ENCODE results near the gene CSF3R.
"Not testable (repeated sequence)": the region's sequence is repeated elsewhere in the genome, so short reads cannot be mapped to it uniquely, and the experiment has no call there.

CSF3R gene

GRCh38 chr1:36497207-36497606 lies 14.5 kb upstream of the CSF3R start:
- Histone ChIP-seq H3K36me3 (ENCODE audit: control insufficient read depth, insufficient read depth, low read length) (no peaks in the 10 kb centered on the region), H3K9me3 (ENCODE audit: control insufficient read depth, low read length) (no peaks in the 10 kb centered on the region), H3K27ac (ENCODE audit: insufficient read depth, low read depth, low read length, poor library complexity, severe bottlenecking) (no peak overlapping the region), H3K27me3 (ENCODE audit: control insufficient read depth, insufficient read depth, low read length, poor library complexity, severe bottlenecking) (no peaks in the 10 kb centered on the region), H3K4me3 (ENCODE audit: insufficient read depth, low read depth, low read length) (no peak overlapping the region), H3K4me1 (ENCODE audit: control insufficient read depth, insufficient read depth, low read length) (no peaks in the 10 kb centered on the region)
- 78 to 94% methylated on average over 2 of the region's 2 CpGs for WGBS, 2 experiments

GRCh38 chr1:36494971-36495370 lies 12.3 kb upstream of the CSF3R start:
- no peaks in the 10 kb centered on the region for H3K36me3 ChIP-seq (ENCODE audit: control insufficient read depth, insufficient read depth, low read length)
- no peak overlapping the region for H3K4me3 ChIP-seq (ENCODE audit: insufficient read depth, low read depth, low read length)
- no peaks in the 10 kb centered on the region for H3K9me3 ChIP-seq (ENCODE audit: control insufficient read depth, low read length)
- no peaks in the 10 kb centered on the region for H3K27me3 ChIP-seq (ENCODE audit: control insufficient read depth, insufficient read depth, low read length, poor library complexity, severe bottlenecking)
- H3K4me1 ChIP-seq (ENCODE audit: control insufficient read depth, insufficient read depth, low read length), result no peaks in the 10 kb centered on the region
- no peak overlapping the region for H3K27ac ChIP-seq (ENCODE audit: insufficient read depth, low read depth, low read length, poor library complexity, severe bottlenecking)
- 86 to 88% methylated on average over 5 of the region's 5 CpGs for WGBS, 2 experiments

GRCh38 chr1:36493524-36493923 lies 10.8 kb upstream of the CSF3R start:
- Histone ChIP-seq H3K27ac (ENCODE audit: insufficient read depth, low read depth, low read length, poor library complexity, severe bottlenecking) (no peak overlapping the region), H3K27me3 (ENCODE audit: control insufficient read depth, insufficient read depth, low read length, poor library complexity, severe bottlenecking) (no peaks in the 10 kb centered on the region), H3K36me3 (ENCODE audit: control insufficient read depth, insufficient read depth, low read length) (no peaks in the 10 kb centered on the region), H3K4me3 (ENCODE audit: insufficient read depth, low read depth, low read length) (no peak overlapping the region), H3K4me1 (ENCODE audit: control insufficient read depth, insufficient read depth, low read length) (no peaks in the 10 kb centered on the region), H3K9me3 (ENCODE audit: control insufficient read depth, low read length) (no peaks in the 10 kb centered on the region)
- whole genome bisulfite sequencing, 2 experiments, result 87 to 92% methylated on average over 9 of the region's 9 CpGs

- Histone ChIP-seq H3K27ac (ENCODE audit: insufficient read depth, low read depth, low read length, poor library complexity, severe bottlenecking) (no peak overlapping the region), H3K4me1 (ENCODE audit: control insufficient read depth, insufficient read depth, low read length) (no peaks in the 10 kb centered on the region), H3K4me3 (ENCODE audit: insufficient read depth, low read depth, low read length) (no peak overlapping the region), H3K9me3 (ENCODE audit: control insufficient read depth, low read length) (no peaks in the 10 kb centered on the region), H3K27me3 (ENCODE audit: control insufficient read depth, insufficient read depth, low read length, poor library complexity, severe bottlenecking) (no peaks in the 10 kb centered on the region), H3K36me3 (ENCODE audit: control insufficient read depth, insufficient read depth, low read length) (no peaks in the 10 kb centered on the region)
- 79 to 81% methylated on average over 9 of the region's 9 CpGs for WGBS, 2 experiments
Observed at GRCh38 chr1:36492491-36492890, 9.8 kb upstream of the CSF3R start.

GRCh38 chr1:36489258-36490051 lies 6.7 kb upstream of the CSF3R start:
- not testable (repeated sequence) for H3K4me3 ChIP-seq (ENCODE audit: insufficient read depth, low read depth, low read length); H3K27ac ChIP-seq (ENCODE audit: insufficient read depth, low read depth, low read length, poor library complexity, severe bottlenecking); H3K9me3 ChIP-seq (ENCODE audit: control insufficient read depth, low read length); H3K27me3 ChIP-seq (ENCODE audit: control insufficient read depth, insufficient read depth, low read length, poor library complexity, severe bottlenecking); H3K4me1 ChIP-seq (ENCODE audit: control insufficient read depth, insufficient read depth, low read length); H3K36me3 ChIP-seq (ENCODE audit: control insufficient read depth, insufficient read depth, low read length)
- WGBS, 2 experiments, result 89 to 94% methylated on average over 9 to 10 of the region's 10 CpGs

GRCh38 chr1:36487906-36488305 lies 5.2 kb upstream of the CSF3R start:
- Histone ChIP-seq H3K36me3 (ENCODE audit: control insufficient read depth, insufficient read depth, low read length) (no peaks in the 10 kb centered on the region), H3K4me1 (ENCODE audit: control insufficient read depth, insufficient read depth, low read length) (no peaks in the 10 kb centered on the region), H3K9me3 (ENCODE audit: control insufficient read depth, low read length) (no peaks in the 10 kb centered on the region), H3K27ac (ENCODE audit: insufficient read depth, low read depth, low read length, poor library complexity, severe bottlenecking) (no peak overlapping the region), H3K27me3 (ENCODE audit: control insufficient read depth, insufficient read depth, low read length, poor library complexity, severe bottlenecking) (no peaks in the 10 kb centered on the region), H3K4me3 (ENCODE audit: insufficient read depth, low read depth, low read length) (no peak overlapping the region)
- 83 to 89% methylated on average over 3 of the region's 3 CpGs for WGBS, 2 experiments

GRCh38 chr1:36487336-36487725 lies 4.6 kb upstream of the CSF3R start:
- not testable (repeated sequence) for H3K27me3 ChIP-seq (ENCODE audit: control insufficient read depth, insufficient read depth, low read length, poor library complexity, severe bottlenecking); H3K4me1 ChIP-seq (ENCODE audit: control insufficient read depth, insufficient read depth, low read length); H3K4me3 ChIP-seq (ENCODE audit: insufficient read depth, low read depth, low read length); H3K27ac ChIP-seq (ENCODE audit: insufficient read depth, low read depth, low read length, poor library complexity, severe bottlenecking); H3K36me3 ChIP-seq (ENCODE audit: control insufficient read depth, insufficient read depth, low read length); H3K9me3 ChIP-seq (ENCODE audit: control insufficient read depth, low read length)
- 93 to 96% methylated on average over 9 of the region's 9 CpGs for WGBS, 2 experiments

GRCh38 chr1:36486439-36487335 lies 4.0 kb upstream of the CSF3R start:
- no peak overlapping the region for H3K27ac ChIP-seq (ENCODE audit: insufficient read depth, low read depth, low read length, poor library complexity, severe bottlenecking)
- no peak overlapping the region for H3K4me3 ChIP-seq (ENCODE audit: insufficient read depth, low read depth, low read length)
- no peaks in the 10 kb centered on the region for H3K4me1 ChIP-seq (ENCODE audit: control insufficient read depth, insufficient read depth, low read length)
- H3K9me3 ChIP-seq (ENCODE audit: control insufficient read depth, low read length), result no peaks in the 10 kb centered on the region
- H3K27me3 ChIP-seq (ENCODE audit: control insufficient read depth, insufficient read depth, low read length, poor library complexity, severe bottlenecking), result no peaks in the 10 kb centered on the region
- H3K36me3 ChIP-seq (ENCODE audit: control insufficient read depth, insufficient read depth, low read length), result no peaks in the 10 kb centered on the region
- WGBS, 2 experiments, result 92% methylated on average over 17 of the region's 17 CpGs

GRCh38 chr1:36486093-36486438 lies 3.4 kb upstream of the CSF3R start:
- Histone ChIP-seq H3K4me1 (ENCODE audit: control insufficient read depth, insufficient read depth, low read length) (no peaks in the 10 kb centered on the region), H3K27me3 (ENCODE audit: control insufficient read depth, insufficient read depth, low read length, poor library complexity, severe bottlenecking) (no peaks in the 10 kb centered on the region), H3K36me3 (ENCODE audit: control insufficient read depth, insufficient read depth, low read length) (no peaks in the 10 kb centered on the region), H3K4me3 (ENCODE audit: insufficient read depth, low read depth, low read length) (no peak overlapping the region), H3K9me3 (ENCODE audit: control insufficient read depth, low read length) (no peaks in the 10 kb centered on the region), H3K27ac (ENCODE audit: insufficient read depth, low read depth, low read length, poor library complexity, severe bottlenecking) (no peak overlapping the region)
- WGBS, 2 experiments, result 94 to 100% methylated on average over 2 of the region's 2 CpGs

- Histone ChIP-seq H3K9me3 (ENCODE audit: control insufficient read depth, low read length) (no peaks in the 10 kb centered on the region), H3K4me1 (ENCODE audit: control insufficient read depth, insufficient read depth, low read length) (no peaks in the 10 kb centered on the region), H3K27me3 (ENCODE audit: control insufficient read depth, insufficient read depth, low read length, poor library complexity, severe bottlenecking) (no peaks in the 10 kb centered on the region), H3K27ac (ENCODE audit: insufficient read depth, low read depth, low read length, poor library complexity, severe bottlenecking) (no peak overlapping the region), H3K36me3 (ENCODE audit: control insufficient read depth, insufficient read depth, low read length) (no peaks in the 10 kb centered on the region), H3K4me3 (ENCODE audit: insufficient read depth, low read depth, low read length) (no peak overlapping the region)
- WGBS, 2 experiments, result 83 to 92% methylated on average over 2 of the region's 2 CpGs
Observed at GRCh38 chr1:36484099-36484498, 1.4 kb upstream of the CSF3R start.

Data from ectodermal cell (in vitro differentiated cells).